Activated T-cell treated with anti-CD3 and anti-CD28 coated beads, Interleukin-2, amount 50 U/mL, for 4 hours (primary cell): ENCODE measurements around the gene NPM3. TPM values are rescaled to one million over a fixed set of nuclear protein-coding genes. Genes with fewer than 3 reads are reported as not detected.

Source experiments
- total RNA-seq, 3 donors: library from RNA; stranded (reverse); gene quantifications; one replicate each; pipeline ENCODE4 v1.2.1, GENCODE V29; 2021

Gene NPM3
- total RNA-seq, 3 donors from 2014 or later: 213 to 285 (median 265) TPM

Other genes starting within 250 kb of the NPM3 start
- gene POLL, start 195.2 kb downstream of the NPM3 start, total RNA-seq: 10 to 100 TPM; 23.3 to 25.3 (median 24.4) TPM
- 10 to 100 TPM in 1 of 3 donors, 1 to 10 TPM in 2; 8.5 to 12.2 (median 9.7) TPM for gene DPCD, start 195.1 kb downstream of the NPM3 start, total RNA-seq
- gene FBXW4, start 88.3 kb downstream of the NPM3 start, total RNA-seq: 10 to 100 TPM; 23.8 to 26.8 (median 25.2) TPM
- under 1 TPM in 1 of 3 donors, not detected in 2; 0.24 TPM for gene FGF8, start 7.3 kb downstream of the NPM3 start, total RNA-seq
- gene OGA, start 35.0 kb upstream of the NPM3 start, total RNA-seq: 10 to 100 TPM; 52.0 to 72.2 (median 64.5) TPM
- under 1 TPM; 0.23 to 0.63 (median 0.37) TPM for gene KCNIP2, start 60.4 kb upstream of the NPM3 start, total RNA-seq